Endothelial cell of umbilical vein (primary cell): ENCODE data around the gene MYOG. TPM values are rescaled to one million over a fixed set of nuclear protein-coding genes. Genes with fewer than 3 reads are reported as not detected.

Source experiments
- BruUV-seq: library from RNA; stranded (reverse); fragments of 400-500 nt; replicated peaks from 2 replicates; lab custom pipeline; 2021; lab: Mats Ljungman, UMichigan
- CTCF ChIA-PET: fragments of 300-600, 350-600 bp; sonication (Branson Sonifier 250); formaldehyde crosslinking; loops from one replicate; lab custom pipeline; 2021; ENCODE audit warnings: antibody characterized with exemption, inconsistent platforms; lab: Charles Lee
- POLR2A ChIA-PET: fragments of 300-600, 350-600 bp; sonication (Branson Sonifier 250); formaldehyde crosslinking; loops from one replicate; lab custom pipeline; 2021; ENCODE audit warnings: antibody characterized with exemption, inconsistent platforms; lab: Charles Lee
- DNase-seq: peaks from one replicate; pipeline ENCODE4 v3.0.0-alpha.2; 2011; ENCODE audit warnings: low read depth, low spot score
- FAIRE-seq: peaks from 2 replicates; lab custom pipeline; 2011; peaks lifted over from hg19 to GRCh38; lab: Jason Lieb, UNC
- H2AFZ ChIP-seq: 2 replicates; pipeline ENCODE4 v1.6.0; 2012; ENCODE audit warnings: low read depth, low read length, control low read depth, inconsistent platforms
- H3K27ac ChIP-seq: 2 replicates; pipeline ENCODE4 v1.5.1; 2011; ENCODE audit warnings: low read depth, mild to moderate bottlenecking, control low read depth, low read length, moderate library complexity; ENCODE audit not compliant: insufficient read depth
- H3K27me3 ChIP-seq, 2 experiments: 2 replicates each; pipeline versions ENCODE4 v1.6.0 to v1.6.1; 2011; ENCODE audit warnings: low read length in 2 of 2, mixed read lengths in 1 of 2; ENCODE audit not compliant: control insufficient read depth in 2 of 2, insufficient read depth in 2 of 2
- H3K36me3 ChIP-seq, 2 experiments: 2 replicates in 1 of 2; 3 replicates in 1 of 2; pipeline ENCODE4 v1.5.1; 2011; ENCODE audit warnings: low read length in 2 of 2, mild to moderate bottlenecking in 1 of 2, moderate library complexity in 1 of 2; ENCODE audit not compliant: control insufficient read depth in 2 of 2, insufficient read depth in 2 of 2; ENCODE audit errors: extremely low read depth in 1 of 2
- H3K4me1 ChIP-seq: 3 replicates; pipeline ENCODE4 v1.5.1; 2011; ENCODE audit warnings: mild to moderate bottlenecking, low read length; ENCODE audit not compliant: control insufficient read depth, insufficient read depth; ENCODE audit errors: extremely low read depth
- H3K4me2 ChIP-seq: 2 replicates; pipeline ENCODE4 v1.6.1; 2011; ENCODE audit warnings: low read length, control low read depth, mixed read lengths; ENCODE audit not compliant: insufficient read depth
- H3K4me3 ChIP-seq, 3 experiments: fragments of 200-600 bp in 1 of 3; sonication (generic), shearing (Covaris generic) in 1 of 3; replicated peaks in 1 of 3; 2 replicates each; pipeline ENCODE4 v1.5.1; 2011 to 2016; ENCODE audit warnings: control low read depth in 3 of 3, low read length in 3 of 3, mild to moderate bottlenecking in 2 of 3, inconsistent platforms in 1 of 3, low read depth in 1 of 3, moderate library complexity in 1 of 3; ENCODE audit not compliant: insufficient read depth in 1 of 3
- H3K79me2 ChIP-seq: 2 replicates; pipeline ENCODE4 v1.6.0; 2012; ENCODE audit warnings: low read length, inconsistent platforms; ENCODE audit not compliant: control insufficient read depth, insufficient read depth
- H3K9ac ChIP-seq: replicated peaks from 2 replicates; pipeline ENCODE3; 2011; ENCODE audit warnings: low read length, control low read depth; ENCODE audit not compliant: insufficient read depth; ENCODE audit errors: extremely low read depth
- H3K9me1 ChIP-seq: replicated peaks from 3 replicates; pipeline ENCODE4 v1.6.0; 2011; ENCODE audit warnings: mild to moderate bottlenecking, low read length; ENCODE audit not compliant: control insufficient read depth, insufficient read depth; ENCODE audit errors: extremely low read depth
- H3K9me3 ChIP-seq: replicated peaks from 2 replicates; pipeline ENCODE4 v1.5.1; 2012; ENCODE audit warnings: low read length, inconsistent platforms; ENCODE audit not compliant: control insufficient read depth, insufficient read depth
- H4K20me1 ChIP-seq: replicated peaks from 2 replicates; pipeline ENCODE3; 2011; ENCODE audit warnings: mild to moderate bottlenecking, low read length; ENCODE audit not compliant: control insufficient read depth, insufficient read depth; ENCODE audit errors: extremely low read depth
- EZH2 ChIP-seq: IDR thresholded peaks from 2 replicates; pipeline ENCODE4 v1.6.1; 2012; ENCODE audit warnings: borderline replicate concordance, low read depth, mild to moderate bottlenecking, moderate library complexity, low read length, inconsistent platforms; ENCODE audit not compliant: severe bottlenecking
- FOS ChIP-seq: IDR thresholded peaks from 2 replicates; pipeline ENCODE4 v1.6.1; 2011; ENCODE audit warnings: mild to moderate bottlenecking, low read length, moderate library complexity, borderline replicate concordance; ENCODE audit not compliant: insufficient read depth
- GATA2 ChIP-seq: IDR thresholded peaks from 2 replicates; pipeline ENCODE4 v1.7.0; 2011; ENCODE audit warnings: low read depth, mild to moderate bottlenecking, moderate library complexity, mixed read lengths, low read length; ENCODE audit not compliant: insufficient read length, insufficient read depth
- JUN ChIP-seq: IDR thresholded peaks from 2 replicates; pipeline ENCODE4 v1.6.1; 2011; ENCODE audit warnings: borderline replicate concordance, low read depth; ENCODE audit not compliant: insufficient read length, insufficient read depth
- MYC ChIP-seq: IDR thresholded peaks from one replicate; pipeline ENCODE4 v1.6.1; 2011; ENCODE audit warnings: mild to moderate bottlenecking, low read depth, low read length
- POLR2A ChIP-seq: IDR thresholded peaks from 2 replicates; pipeline ENCODE4 v1.6.1; 2012; ENCODE audit warnings: low read depth, mild to moderate bottlenecking, control low read depth, low read length
- POLR2AphosphoS5 ChIP-seq: IDR thresholded peaks from 2 replicates; pipeline ENCODE4 v1.6.1; 2012; ENCODE audit warnings: low read depth, mild to moderate bottlenecking, control low read depth, low read length, moderate library complexity; ENCODE audit not compliant: insufficient read depth
- dilution Hi-C: fragments of 300-500 bp; cut with MboI; formaldehyde crosslinking; loops from one replicate; pipeline ENCODE4 v1.15.0; 2019; ENCODE audit warnings: low sequenced_read_pairs; ENCODE audit not compliant: extremely low pct_ligation_motif_present
- intact Hi-C: fragments of 100-400 bp; cut with micrococcal nuclease; formaldehyde crosslinking; loops from one replicate; pipeline ENCODE4 v1.10.0; 2022
- polyA plus RNA-seq, 4 experiments: library from polyadenylated mRNA; depleted of rRNA in 3 of 4; stranded (reverse) in 3 of 4; unstranded in 1 of 4; fragments of >200 nt; gene quantifications; 2 replicates each; pipeline versions ENCODE4 v1.2.1 to v1.2.3, GENCODE V29; 2011 to 2012; ENCODE audit warnings: missing spikeins in 1 of 4
- total RNA-seq: library from RNA; stranded (reverse); gene quantifications from 2 replicates; pipeline ENCODE4 v1.2.3, GENCODE V29; 2021
- TF ChIP-seq, protein P1 (sequence below): IDR thresholded peaks from 2 replicates; pipeline ENCODE4 v1.6.1; 2011; ENCODE audit not compliant: insufficient read depth, insufficient read length

The MYOG gene
- total and polyA plus RNA-seq, 2 donors (not counting 3 experiments of a cell fraction or from before 2014, with no cell fraction given): not detected

DNA sequence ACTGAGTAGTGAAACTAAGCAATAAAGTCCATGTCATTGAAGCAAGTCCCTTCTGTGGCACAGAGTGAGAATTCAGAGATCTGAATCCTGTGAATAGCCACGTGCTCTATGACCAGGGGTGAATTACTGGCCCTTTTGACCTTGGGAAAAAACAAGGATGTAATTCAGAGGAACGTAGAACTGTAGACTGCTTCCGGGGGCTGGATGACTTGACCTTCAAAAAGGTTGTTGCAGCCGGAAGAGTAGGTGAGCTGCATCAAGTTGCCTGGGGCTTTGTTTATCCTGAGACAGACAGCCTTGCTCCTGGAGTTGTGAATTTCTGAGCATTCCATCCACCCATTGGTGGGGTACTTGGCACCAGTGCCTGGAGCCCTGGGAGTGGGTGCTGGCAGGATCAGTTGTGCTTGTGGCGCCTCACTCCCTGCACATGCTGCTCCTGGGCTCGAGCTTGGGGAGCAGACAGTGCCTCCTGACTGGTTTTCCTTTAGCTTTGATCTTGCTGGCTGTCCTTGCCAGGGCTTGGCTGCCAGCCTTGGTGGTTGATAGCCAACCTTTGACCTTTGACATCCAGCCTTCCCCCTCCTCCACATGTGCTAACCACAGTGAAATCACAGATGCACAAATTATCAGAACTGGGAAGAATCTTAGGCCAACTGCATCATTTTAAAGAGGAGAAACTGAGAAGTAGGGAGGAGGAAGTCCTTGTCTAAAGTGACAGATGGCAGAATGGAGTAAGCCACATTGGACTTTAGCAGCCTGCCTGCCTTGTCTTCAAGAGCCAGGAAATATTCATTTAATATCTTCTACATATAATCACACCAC, 16.2 kb upstream of the MYOG start:
- Histone ChIP-seq H3K4me1 (no peaks in the 10 kb centered on the region), H3K27ac (no peak overlapping the region), H3K9me1 (no peaks in the 10 kb centered on the region), H3K79me2 (no peaks in the 10 kb centered on the region), H3K9ac (no peak overlapping the region), H3K4me2 (no peak overlapping the region), H3K9me3 (no peaks in the 10 kb centered on the region), H4K20me1 (no peaks in the 10 kb centered on the region), H3K27me3 (peaks cover 2 to 30% of the 10 kb centered on the region in 2 experiments), H2AFZ (no peak overlapping the region), H3K36me3 (no peaks in the 10 kb centered on the region), H3K4me3 (no peak overlapping the region)
- no peak for DNase-seq
- no peak for TF ChIP-seq MYC
- no peak for TF ChIP-seq FOS
- TF ChIP-seq JUN: no peak
- no peak for TF ChIP-seq POLR2A
- TF ChIP-seq GATA2: no peak
- TF ChIP-seq, protein P1, sequence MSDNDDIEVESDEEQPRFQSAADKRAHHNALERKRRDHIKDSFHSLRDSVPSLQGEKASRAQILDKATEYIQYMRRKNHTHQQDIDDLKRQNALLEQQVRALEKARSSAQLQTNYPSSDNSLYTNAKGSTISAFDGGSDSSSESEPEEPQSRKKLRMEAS: no peak
- TF ChIP-seq EZH2: no peak
- TF ChIP-seq POLR2AphosphoS5: no peak
- no peak for FAIRE-seq
- intact Hi-C loops (no loop called here), dilution Hi-C loops (no loop called here)
- ChIA-PET POLR2A (no interaction called here), CTCF (interaction anchor here (0.9 to 1.8 kb wide), 5 partner anchors 16 to 165 kb away, joined by 3 to 11 read pairs (median 5); no protein-coding TSS in a partner anchor)
- BruUV-seq: no TSS peak
